GM12873 (cell line): ENCODE results near the gene FOSL1.

Experiments
- TF ChIP-seq, protein P1 (sequence below): IDR thresholded peaks from 2 replicates; pipeline ENCODE4 v1.5.1; 2012; ENCODE audit warnings: low read depth, mild to moderate bottlenecking, moderate library complexity, low read length, control low read depth; ENCODE audit not compliant: insufficient read depth; ENCODE audit errors: missing control alignments

FOSL1 gene

DNA sequence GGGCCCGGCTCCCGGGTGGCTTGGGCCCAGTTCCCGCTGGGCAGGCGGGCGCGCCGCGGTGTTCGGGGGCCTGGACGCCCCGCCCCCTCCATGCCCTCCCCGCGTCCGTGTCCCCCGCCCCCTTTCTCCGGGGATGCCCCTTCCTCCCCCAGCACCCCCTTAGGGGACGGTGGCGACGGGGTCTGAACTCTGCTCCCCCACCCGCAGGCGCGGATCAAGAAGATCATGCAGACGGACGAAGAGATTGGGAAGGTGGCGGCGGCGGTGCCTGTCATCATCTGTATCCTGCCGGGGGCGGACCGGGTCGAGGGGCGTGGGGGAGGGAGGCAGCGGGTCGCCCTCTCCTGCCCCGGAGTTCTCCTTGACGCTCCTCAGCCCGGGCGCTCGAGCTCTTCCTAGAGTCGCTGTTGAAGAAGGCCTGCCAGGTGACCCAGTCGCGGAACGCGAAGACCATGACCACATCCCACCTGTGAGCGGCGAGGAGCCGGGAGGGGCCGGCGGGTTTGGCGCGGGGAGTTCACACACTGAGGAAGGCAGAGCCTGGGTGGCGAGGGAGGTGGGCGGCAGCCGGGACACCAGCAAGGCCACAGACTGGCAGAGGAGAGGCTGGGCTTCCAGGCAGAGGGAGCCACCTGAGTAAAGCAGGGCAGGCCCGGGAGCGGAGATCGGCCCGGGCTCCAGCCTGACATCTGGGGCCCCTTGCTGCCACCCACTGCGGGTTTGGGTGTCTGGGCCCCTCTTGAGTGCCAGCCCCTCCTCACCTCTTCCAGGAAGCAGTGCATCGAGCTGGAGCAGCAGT lies 19.6 kb upstream of the FOSL1 start:
- TF ChIP-seq, protein P1, sequence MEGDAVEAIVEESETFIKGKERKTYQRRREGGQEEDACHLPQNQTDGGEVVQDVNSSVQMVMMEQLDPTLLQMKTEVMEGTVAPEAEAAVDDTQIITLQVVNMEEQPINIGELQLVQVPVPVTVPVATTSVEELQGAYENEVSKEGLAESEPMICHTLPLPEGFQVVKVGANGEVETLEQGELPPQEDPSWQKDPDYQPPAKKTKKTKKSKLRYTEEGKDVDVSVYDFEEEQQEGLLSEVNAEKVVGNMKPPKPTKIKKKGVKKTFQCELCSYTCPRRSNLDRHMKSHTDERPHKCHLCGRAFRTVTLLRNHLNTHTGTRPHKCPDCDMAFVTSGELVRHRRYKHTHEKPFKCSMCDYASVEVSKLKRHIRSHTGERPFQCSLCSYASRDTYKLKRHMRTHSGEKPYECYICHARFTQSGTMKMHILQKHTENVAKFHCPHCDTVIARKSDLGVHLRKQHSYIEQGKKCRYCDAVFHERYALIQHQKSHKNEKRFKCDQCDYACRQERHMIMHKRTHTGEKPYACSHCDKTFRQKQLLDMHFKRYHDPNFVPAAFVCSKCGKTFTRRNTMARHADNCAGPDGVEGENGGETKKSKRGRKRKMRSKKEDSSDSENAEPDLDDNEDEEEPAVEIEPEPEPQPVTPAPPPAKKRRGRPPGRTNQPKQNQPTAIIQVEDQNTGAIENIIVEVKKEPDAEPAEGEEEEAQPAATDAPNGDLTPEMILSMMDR, result no peak

DNA sequence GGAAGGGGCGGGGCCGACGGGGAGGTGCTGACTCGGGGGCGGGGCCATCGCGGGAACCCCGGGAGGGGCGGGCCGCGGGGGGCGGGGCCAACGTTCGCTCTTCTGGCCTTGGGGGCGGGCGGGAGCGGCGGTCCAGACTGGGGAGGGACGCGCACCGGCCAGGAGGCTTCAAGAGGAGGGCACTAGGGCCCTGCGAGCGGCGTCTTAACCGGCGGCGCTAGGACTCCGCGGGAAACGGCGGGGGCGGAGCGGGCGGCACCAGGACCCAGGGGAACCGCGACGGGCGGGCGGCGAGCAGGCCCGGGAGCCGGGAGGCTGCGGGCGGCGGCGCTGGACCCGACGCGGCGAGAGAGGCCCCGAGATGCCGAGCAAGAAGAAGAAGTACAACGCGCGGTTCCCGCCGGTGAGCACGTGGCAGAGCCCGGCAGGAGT lies 19.0 kb upstream of the FOSL1 start, which contains the start of gene DRAP1:
Gene DRAP1, plus strand, starts transcription at position 286 of the 432 bp plus-strand sequence. Its CDS starts 76 bp downstream, at position 362.
- TF ChIP-seq, protein P1, result no peak

DNA sequence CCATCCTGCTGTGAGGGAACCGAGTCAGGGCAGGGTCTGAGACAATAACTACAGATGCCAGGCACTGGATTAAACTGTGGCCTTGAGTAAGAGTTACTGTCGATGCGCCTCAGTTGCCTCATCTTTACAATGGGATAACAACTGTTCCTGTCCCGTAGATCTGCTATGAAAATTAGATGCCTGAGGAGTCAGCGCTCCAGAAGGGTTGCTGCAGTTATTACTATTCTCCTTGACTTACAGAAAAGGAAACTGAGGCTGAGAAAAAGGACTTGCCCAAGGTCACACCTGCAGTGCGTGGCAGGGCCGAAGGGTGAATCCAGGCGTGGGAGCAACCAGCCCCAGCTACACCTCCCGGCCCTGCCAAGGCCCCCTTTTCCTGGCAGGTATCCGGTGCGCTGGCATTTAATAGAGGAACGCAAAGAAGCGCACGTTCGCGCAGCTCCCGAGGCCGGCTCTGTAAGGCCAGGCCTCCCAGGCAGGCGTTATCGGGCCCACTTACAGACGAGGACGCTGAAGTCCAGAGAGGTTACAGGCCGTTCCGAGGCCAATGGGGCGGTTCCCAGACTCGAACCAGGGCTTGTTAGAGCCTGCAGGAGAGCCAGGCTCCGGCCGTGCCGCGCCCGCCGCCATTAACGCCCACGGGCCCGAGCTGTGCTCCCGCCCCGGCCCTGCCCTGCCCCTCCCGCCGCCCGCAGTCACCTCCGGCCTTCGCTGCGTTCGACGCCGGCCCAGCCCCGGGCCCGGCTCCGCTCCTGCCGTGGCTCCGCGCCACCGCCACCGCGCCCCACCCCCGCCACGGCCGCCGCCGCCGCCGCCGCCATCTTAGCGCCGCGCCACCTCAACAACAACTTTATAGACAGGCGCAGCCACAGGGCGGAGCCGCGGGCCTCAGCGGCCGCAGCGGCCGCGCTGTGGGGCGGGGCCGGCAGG lies 18.3 kb upstream of the FOSL1 start, which contains the start of gene C11orf68:
Gene C11orf68, minus strand, starts transcription at position 852 of the 930 bp plus-strand sequence. Its CDS starts 31 bp downstream, at position 821.
- TF ChIP-seq, protein P1, result no peak

DNA sequence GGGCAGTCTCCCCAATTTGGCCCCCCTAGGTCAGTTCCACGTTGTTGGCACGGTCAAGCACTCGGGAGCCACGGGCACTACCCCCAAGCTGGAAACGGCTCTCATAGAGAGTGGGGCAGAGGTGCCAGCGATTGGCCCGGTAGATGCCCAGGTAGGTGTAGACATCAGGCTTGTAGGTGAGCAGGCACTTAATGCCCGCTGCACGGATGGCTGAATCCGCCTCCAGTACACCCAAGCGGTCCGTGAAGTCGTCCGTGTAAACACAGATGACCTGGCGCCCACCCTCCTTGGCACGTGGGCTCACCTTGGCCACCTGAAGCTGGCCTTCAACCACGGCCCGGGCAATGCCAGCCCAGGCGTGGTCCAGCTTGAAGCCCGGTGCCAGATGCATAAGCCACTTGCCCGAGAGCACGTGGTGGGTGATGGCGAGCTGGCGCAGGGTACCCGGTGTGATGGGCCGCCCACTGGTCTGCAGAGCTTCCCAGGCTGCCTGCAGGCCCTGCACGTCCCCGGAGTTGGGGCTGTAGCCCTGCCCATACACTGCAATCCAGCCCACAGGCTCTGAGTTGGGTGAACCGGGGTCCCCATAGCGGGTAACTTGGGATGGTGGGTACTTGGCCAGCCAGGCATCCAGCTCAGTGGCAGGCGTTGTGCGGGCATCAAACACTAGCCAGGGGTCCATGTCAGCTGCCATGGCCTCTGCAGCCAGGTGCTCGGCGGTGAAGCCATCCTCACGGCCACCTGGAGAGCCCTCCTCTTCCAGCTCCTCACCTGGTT lies 17.4 kb upstream of the FOSL1 start:
- TF ChIP-seq, protein P1, result no peak

DNA sequence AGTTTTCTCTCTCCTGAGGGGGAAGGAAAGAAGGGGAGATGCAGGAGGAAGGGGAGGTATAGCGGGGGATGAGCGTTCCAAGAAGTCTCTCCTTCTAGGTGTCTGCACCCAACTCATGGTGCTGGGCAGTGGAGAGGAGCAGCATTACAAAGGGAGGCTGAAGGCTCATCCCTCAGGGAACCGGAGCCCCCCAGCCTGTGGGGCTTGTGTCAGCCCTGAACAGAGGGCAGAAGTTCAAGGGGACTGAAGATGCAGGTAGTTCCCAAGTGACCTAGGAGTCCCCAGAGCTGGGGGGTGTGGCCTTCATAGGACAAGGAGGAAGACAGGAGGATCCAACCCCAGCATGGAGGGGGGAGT lies 16.9 kb upstream of the FOSL1 start:
- TF ChIP-seq, protein P1, result no peak

DNA sequence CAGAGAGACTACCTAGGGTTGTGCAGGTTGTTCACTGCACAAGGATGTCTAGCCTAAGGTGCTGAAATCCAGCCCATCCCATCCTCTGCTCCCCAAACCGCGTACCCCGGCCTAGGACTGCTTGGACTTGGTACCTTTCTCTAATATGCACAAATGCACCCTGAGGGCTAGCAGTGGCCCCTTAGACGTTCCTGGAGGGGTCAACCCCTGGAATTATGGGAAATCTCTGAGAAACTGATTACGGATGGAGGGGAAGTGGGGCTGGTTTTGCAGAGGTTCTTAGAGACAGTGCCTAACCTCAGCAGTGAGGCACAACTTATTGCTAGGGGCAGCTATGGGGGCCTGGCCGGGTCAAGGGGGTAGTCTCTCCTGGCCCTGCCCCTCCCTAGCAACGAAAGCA lies 16.2 kb upstream of the FOSL1 start:
- TF ChIP-seq, protein P1, result no peak
